Neuronal stem cell (in vitro differentiated cells): Measurements from ENCODE around the gene RPS21.

Experiments
- DNase-seq: peaks from one replicate; pipeline ENCODE4 v3.0.0-alpha.2; 2013; ENCODE audit warnings: low spot score
- H2AFZ ChIP-seq: one replicate; pipeline ENCODE4 v1.6.1; 2013; ENCODE audit warnings: mild to moderate bottlenecking, low read length, inconsistent platforms
- H2AK5ac ChIP-seq: 2 replicates; pipeline ENCODE4 v1.6.1; 2013; ENCODE audit warnings: low read depth, mild to moderate bottlenecking, inconsistent platforms, low read length, moderate library complexity, mixed read lengths
- H2BK120ac ChIP-seq: 2 replicates; pipeline ENCODE4 v1.6.1; 2013; ENCODE audit warnings: low read depth, mild to moderate bottlenecking, inconsistent platforms, low read length, moderate library complexity, mixed read lengths
- H2BK12ac ChIP-seq: one replicate; pipeline ENCODE4 v1.6.1; 2013; ENCODE audit warnings: low read length, inconsistent platforms
- H2BK15ac ChIP-seq: 2 replicates; pipeline ENCODE4 v1.6.1; 2013; ENCODE audit warnings: mild to moderate bottlenecking, low read length, inconsistent platforms, mixed read lengths
- H2BK5ac ChIP-seq: one replicate; pipeline ENCODE4 v1.6.1; 2013; ENCODE audit warnings: inconsistent platforms, mild to moderate bottlenecking, low read length, moderate library complexity
- H3K14ac ChIP-seq: one replicate; pipeline ENCODE4 v1.6.1; 2013; ENCODE audit warnings: low read length, inconsistent platforms
- H3K18ac ChIP-seq: 2 replicates; pipeline ENCODE4 v1.6.1; 2013; ENCODE audit warnings: low read length, inconsistent platforms
- H3K23ac ChIP-seq: 2 replicates; pipeline ENCODE4 v1.6.1; 2013; ENCODE audit warnings: low read depth, mild to moderate bottlenecking, mixed read lengths, low read length, inconsistent platforms; ENCODE audit not compliant: poor library complexity
- H3K27ac ChIP-seq: replicated peaks from 3 replicates; pipeline ENCODE4 v1.5.1; 2013; ENCODE audit warnings: low read length, inconsistent platforms
- H3K27me3 ChIP-seq, 3 experiments: 2 replicates each; pipeline ENCODE4 v1.6.1; 2013; ENCODE audit warnings: low read length in 3 of 3, mild to moderate bottlenecking in 2 of 3, inconsistent platforms in 1 of 3, low read depth in 1 of 3, mixed read lengths in 1 of 3, moderate library complexity in 1 of 3; ENCODE audit not compliant: control insufficient read depth in 3 of 3, insufficient read depth in 3 of 3
- H3K36me3 ChIP-seq, 2 donors: replicated peaks in 1 of 2; 2 replicates each; pipeline ENCODE4 v1.6.1; 2013; ENCODE audit warnings: low read length in 2 of 2; ENCODE audit not compliant: control insufficient read depth in 2 of 2, insufficient read depth in 2 of 2
- H3K4ac ChIP-seq: 2 replicates; pipeline ENCODE4 v1.6.1; 2013; ENCODE audit warnings: inconsistent platforms, mild to moderate bottlenecking, low read length, moderate library complexity
- H3K4me1 ChIP-seq, 2 donors: 1 replicate in 1 of 2; 2 replicates in 1 of 2; pipeline ENCODE4 v1.6.1; 2013; ENCODE audit warnings: low read length in 2 of 2, low read depth in 1 of 2; ENCODE audit not compliant: control insufficient read depth in 2 of 2, insufficient read depth in 1 of 2
- H3K4me2 ChIP-seq: one replicate; pipeline ENCODE4 v1.6.1; 2013; ENCODE audit warnings: mild to moderate bottlenecking, low read length, inconsistent platforms; ENCODE audit not compliant: insufficient read depth, poor library complexity, severe bottlenecking
- H3K4me3 ChIP-seq, 2 donors: 2 replicates each; pipeline ENCODE4 v1.5.1; 2013; ENCODE audit warnings: low read length in 2 of 2, mild to moderate bottlenecking in 2 of 2, inconsistent platforms in 1 of 2, moderate library complexity in 1 of 2
- H3K79me1 ChIP-seq: one replicate; pipeline ENCODE4 v1.6.1; 2013; ENCODE audit warnings: low read depth, mild to moderate bottlenecking, inconsistent platforms, low read length, moderate library complexity
- H3K9ac ChIP-seq: one replicate; pipeline ENCODE4 v1.6.1; 2013; ENCODE audit warnings: mild to moderate bottlenecking, low read depth, low read length, inconsistent platforms; ENCODE audit not compliant: poor library complexity
- H3K9me3 ChIP-seq, 2 donors: replicated peaks in 1 of 2; 2 replicates each; pipeline versions ENCODE3 to v1.6.1; 2013; ENCODE audit warnings: low read length in 2 of 2, mild to moderate bottlenecking in 2 of 2, inconsistent platforms in 1 of 2, low read depth in 1 of 2, mixed read lengths in 1 of 2, moderate library complexity in 1 of 2; ENCODE audit not compliant: control insufficient read depth in 2 of 2, insufficient read depth in 1 of 2
- H4K8ac ChIP-seq: one replicate; pipeline ENCODE4 v1.6.1; 2013; ENCODE audit warnings: low read depth, mild to moderate bottlenecking, inconsistent platforms, low read length, moderate library complexity
- H4K91ac ChIP-seq: one replicate; pipeline ENCODE4 v1.6.1; 2013; ENCODE audit warnings: low read length, low read depth, mild to moderate bottlenecking, inconsistent platforms; ENCODE audit not compliant: poor library complexity
- WGBS, 2 donors: extraction: QIAGEN DNeasy Blood & Tissue Kit; methylation state at CpG; one replicate each; pipeline ENCODE4 v1.1.7; 2013; ENCODE audit warnings: missing lambda C conversion rate in 2 of 2, mixed read lengths in 1 of 2; ENCODE audit not compliant: insufficient read length in 2 of 2, insufficient replicate concordance in 1 of 2; ENCODE audit errors: extremely low coverage in 2 of 2; 5-methylcytosine and 5-hydroxymethylcytosine counted together

RPS21 gene

GRCh38 chr20:62356589-62357186 lies 30.2 kb upstream of the RPS21 start:
- Histone ChIP-seq H3K18ac (peak overlapping the region; percentile 80), H3K9me3 (no peaks in the 10 kb centered on the region), H3K23ac (no peak overlapping the region), H3K4me2 (no peak overlapping the region), H2BK5ac (peak overlapping the region; percentile 87), H3K4ac (no peak overlapping the region), H2BK15ac (peak overlapping the region; percentile 58), H4K91ac (no peak overlapping the region), H3K79me1 (peaks cover 43% of the 10 kb centered on the region), H3K9ac (peak overlapping the region; percentile 70), H2BK12ac (no peak overlapping the region), H2BK120ac (peak overlapping the region; percentile 61), H3K27me3 (no peaks in the 10 kb centered on the region), H3K4me1 (peaks cover 28 to 42% of the 10 kb centered on the region in 2 donors), H2AFZ (no peak overlapping the region), H3K36me3 (peaks cover 9 to 10% of the 10 kb centered on the region in 2 donors), H4K8ac (no peak overlapping the region), H3K4me3 (no peak overlapping the region), H2AK5ac (peak overlapping the region; percentile 84), H3K14ac (peak overlapping the region; percentile 56), H3K27ac (no peak overlapping the region)
- no peak for DNase-seq
- no CpG with 5 or more reads among the region's 17 CpGs for WGBS, 2 donors

DNA sequence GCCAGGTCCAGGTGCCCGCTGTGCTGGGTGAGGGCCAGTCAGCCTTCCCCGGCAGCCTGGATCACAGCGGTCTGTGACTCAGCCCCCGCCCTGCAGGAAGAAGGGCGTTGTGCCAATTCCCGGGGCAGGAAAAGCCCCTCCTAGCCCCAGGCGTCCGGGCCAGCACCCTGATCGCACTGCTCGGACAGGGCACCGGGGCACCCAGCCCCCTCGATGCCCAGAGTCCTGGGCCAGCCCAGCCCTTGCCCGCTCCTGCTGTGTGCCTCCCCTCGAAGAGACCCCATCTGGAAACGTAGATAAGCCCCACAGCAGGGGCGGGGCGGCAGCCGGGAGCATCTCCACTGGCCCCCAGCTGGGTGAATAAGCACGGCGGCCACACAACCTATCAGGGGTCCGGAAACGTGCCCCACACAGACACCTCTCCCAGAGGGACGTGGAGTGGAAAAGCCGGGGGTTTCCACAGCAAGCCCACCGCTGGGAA lies 29.7 kb upstream of the RPS21 start:
- Histone ChIP-seq H3K14ac (no peak overlapping the region), H3K36me3 (peaks cover 7 to 10% of the 10 kb centered on the region in 2 donors), H3K4me1 (peaks cover 28 to 47% of the 10 kb centered on the region in 2 donors), H3K9ac (peak overlapping the region; percentile 70), H4K8ac (no peak overlapping the region), H2AK5ac (peak overlapping the region; percentile 52), H3K4ac (no peak overlapping the region), H2BK12ac (no peak overlapping the region), H2BK15ac (peak overlapping the region; percentile 58), H3K23ac (no peak overlapping the region), H3K79me1 (peaks cover 41% of the 10 kb centered on the region), H3K18ac (no peak overlapping the region), H3K4me3 (no peak overlapping the region), H3K4me2 (no peak overlapping the region), H2BK120ac (peak overlapping the region; percentile 61), H3K27ac (no peak overlapping the region), H4K91ac (no peak overlapping the region), H2AFZ (no peak overlapping the region), H3K27me3 (no peaks in the 10 kb centered on the region), H2BK5ac (peak overlapping the region; percentile 87), H3K9me3 (no peaks in the 10 kb centered on the region)
- no CpG with 5 or more reads among the region's 25 CpGs for WGBS, 2 donors
- no peak for DNase-seq

DNA sequence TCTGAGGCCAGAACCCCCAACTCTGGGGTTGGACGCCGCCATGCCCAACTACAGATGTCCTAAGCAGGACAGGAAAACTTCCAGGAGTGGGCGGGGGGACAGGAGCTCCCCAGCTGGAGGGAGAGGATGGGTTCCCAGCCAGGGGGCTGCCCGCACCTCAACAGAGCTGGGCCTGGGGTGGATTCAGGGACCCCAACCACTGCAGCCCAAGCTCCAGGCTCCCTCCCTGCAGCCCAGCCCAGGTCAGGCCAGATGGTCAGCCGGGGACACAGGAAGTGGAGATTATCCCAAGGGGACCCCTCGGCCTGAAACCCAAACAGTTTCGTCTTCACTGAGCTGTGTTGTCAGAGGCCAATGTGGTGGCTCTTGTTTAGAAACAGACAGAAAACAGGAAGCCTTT lies 29.2 kb upstream of the RPS21 start:
- Histone ChIP-seq H3K9ac (no peak overlapping the region), H3K36me3 (peaks cover 7 to 9% of the 10 kb centered on the region in 2 donors), H3K23ac (peak overlapping the region; percentile 89), H3K4me2 (no peak overlapping the region), H2BK15ac (no peak overlapping the region), H4K8ac (no peak overlapping the region), H2AFZ (no peak overlapping the region), H3K4me3 (no peak overlapping the region), H2BK12ac (no peak overlapping the region), H3K79me1 (peaks cover 41% of the 10 kb centered on the region), H3K27ac (no peak overlapping the region), H3K4me1 (peaks cover 28 to 52% of the 10 kb centered on the region in 2 donors), H3K18ac (no peak overlapping the region), H3K4ac (no peak overlapping the region), H4K91ac (no peak overlapping the region), H2BK120ac (peak overlapping the region; percentile 61), H3K14ac (peak overlapping the region; percentile 97), H2BK5ac (peak overlapping the region; percentile 35), H3K9me3 (no peaks in the 10 kb centered on the region), H3K27me3 (no peaks in the 10 kb centered on the region), H2AK5ac (no peak overlapping the region)
- DNase-seq, result no peak
- WGBS, 2 donors, result no CpG with 5 or more reads among the region's 7 CpGs

GRCh38 chr20:62358171-62359042 lies 28.5 kb upstream of the RPS21 start:
- Histone ChIP-seq H3K4ac (no peak overlapping the region), H3K36me3 (peaks cover 5 to 9% of the 10 kb centered on the region in 2 donors), H2BK12ac (peak overlapping the region; percentile 73), H3K18ac (peak overlapping the region; percentile 80), H3K14ac (peak overlapping the region; percentile 97), H2AFZ (no peak overlapping the region), H3K27ac (no peak overlapping the region), H3K23ac (peak overlapping the region; percentile 89), H3K79me1 (peaks cover 40% of the 10 kb centered on the region), H3K9me3 (no peaks in the 10 kb centered on the region), H2AK5ac (peak overlapping the region; percentile 99), H4K91ac (peak overlapping the region; percentile 3), H3K4me1 (peaks cover 28 to 58% of the 10 kb centered on the region in 2 donors), H3K4me3 (no peak overlapping the region), H2BK120ac (no peak overlapping the region), H3K4me2 (no peak overlapping the region), H3K9ac (peak overlapping the region; percentile 92), H4K8ac (no peak overlapping the region), H3K27me3 (no peaks in the 10 kb centered on the region), H2BK5ac (peak overlapping the region; percentile 93), H2BK15ac (peak overlapping the region; percentile 89)
- no CpG with 5 or more reads among the region's 24 CpGs for WGBS, 2 donors
- no peak for DNase-seq
